GM18951 (cell line): Measurements from ENCODE around the gene DLG2.

Experiments used
- POLR2A ChIP-seq: IDR thresholded peaks from 4 replicates; pipeline ENCODE4 v1.6.1; 2011; ENCODE audit warnings: mild to moderate bottlenecking; ENCODE audit not compliant: insufficient read length, insufficient read depth; ENCODE audit errors: extremely low read depth
- in situ Hi-C: fragments of 300-500 bp; cut with MboI; formaldehyde crosslinking; loops from one replicate; pipeline ENCODE4 v1.12.0; 2022; ENCODE audit warnings: low sequenced_read_pairs, mixed read lengths, inconsistent platforms; ENCODE audit not compliant: unreplicated experiment

DLG2 gene

DNA sequence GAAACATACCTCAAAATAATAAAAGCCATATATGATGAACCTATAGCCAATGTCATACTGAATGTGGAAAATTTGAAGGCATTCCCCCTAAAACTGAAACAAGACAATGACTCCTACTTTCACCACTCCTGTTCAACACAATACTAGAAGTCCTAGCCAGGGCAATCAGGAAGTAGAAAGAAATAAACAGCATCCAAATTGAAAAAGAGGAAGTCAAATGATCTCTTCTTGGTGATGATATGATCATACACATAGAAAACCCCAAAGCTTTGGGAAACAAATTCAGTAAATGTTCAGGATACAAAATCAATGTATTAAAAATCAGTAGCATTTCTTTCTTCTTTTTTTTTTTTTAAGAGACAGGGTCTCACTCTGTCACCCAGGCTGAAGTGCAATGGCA, 109.9 kb downstream of the DLG2 start:
- TF ChIP-seq POLR2A, result no peak
- in situ Hi-C loops, result no loop called here

DNA sequence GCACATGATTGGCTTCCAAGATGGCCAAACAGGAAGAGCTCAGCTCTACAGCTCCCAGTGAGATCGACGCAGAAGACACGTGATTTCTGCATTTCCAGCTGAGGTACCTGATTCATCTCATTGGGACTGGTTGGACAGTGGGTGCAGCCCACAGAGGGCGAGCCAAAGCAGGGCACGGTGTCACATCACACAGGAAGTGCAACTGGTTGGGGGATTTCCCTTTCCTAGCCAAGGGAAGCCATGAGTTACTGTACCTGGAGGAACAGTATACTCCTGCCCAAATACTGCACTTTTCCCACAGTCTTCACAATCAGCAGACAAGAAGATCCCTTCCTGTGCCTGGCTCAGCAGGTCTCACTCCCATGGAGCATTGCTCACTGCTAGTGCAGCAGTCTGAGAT, 131.2 kb downstream of the DLG2 start:
- in situ Hi-C loops, result no loop called here
- no peak for TF ChIP-seq POLR2A

DNA sequence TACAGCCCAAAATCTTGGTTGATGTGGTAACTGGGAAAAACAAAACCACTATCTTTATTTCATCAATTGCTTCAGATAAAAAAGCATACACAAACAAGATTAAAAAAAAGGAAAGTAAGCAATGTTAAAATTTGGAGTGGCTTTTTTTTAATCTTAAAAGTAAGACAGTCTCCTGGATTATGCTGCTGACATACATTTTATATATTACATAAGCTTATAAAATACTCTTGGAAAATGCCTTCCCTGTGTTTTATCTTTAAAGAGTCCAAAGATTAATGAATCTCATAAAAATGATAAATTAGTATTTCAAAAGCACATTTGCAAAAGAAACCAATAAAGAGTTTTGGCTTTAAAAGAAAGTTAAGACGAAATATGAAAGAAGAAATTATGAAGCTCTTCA, 132.7 kb downstream of the DLG2 start:
- no peak for TF ChIP-seq POLR2A
- in situ Hi-C loops, result no loop called here

DNA sequence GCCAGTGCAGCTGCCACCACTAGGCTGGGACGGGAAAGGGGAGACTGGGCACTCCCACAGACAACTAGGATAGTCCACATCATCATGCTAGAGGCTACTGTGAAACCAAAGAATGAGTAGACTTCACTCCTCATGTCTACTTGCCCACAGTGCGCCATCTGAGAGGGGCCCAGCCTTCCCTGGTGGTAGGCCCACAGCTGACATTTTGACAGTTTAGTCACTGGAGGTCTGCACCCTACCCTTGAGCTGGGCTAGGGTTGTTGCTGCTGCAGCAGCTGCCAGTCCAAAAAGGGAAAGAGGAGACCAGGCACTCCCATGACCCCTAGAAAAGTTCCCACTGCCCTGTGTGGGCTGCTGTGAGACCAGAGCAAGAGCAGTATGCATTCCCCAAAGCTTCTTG, 141.2 kb downstream of the DLG2 start:
- in situ Hi-C loops, result no loop called here
- no peak for TF ChIP-seq POLR2A

DNA sequence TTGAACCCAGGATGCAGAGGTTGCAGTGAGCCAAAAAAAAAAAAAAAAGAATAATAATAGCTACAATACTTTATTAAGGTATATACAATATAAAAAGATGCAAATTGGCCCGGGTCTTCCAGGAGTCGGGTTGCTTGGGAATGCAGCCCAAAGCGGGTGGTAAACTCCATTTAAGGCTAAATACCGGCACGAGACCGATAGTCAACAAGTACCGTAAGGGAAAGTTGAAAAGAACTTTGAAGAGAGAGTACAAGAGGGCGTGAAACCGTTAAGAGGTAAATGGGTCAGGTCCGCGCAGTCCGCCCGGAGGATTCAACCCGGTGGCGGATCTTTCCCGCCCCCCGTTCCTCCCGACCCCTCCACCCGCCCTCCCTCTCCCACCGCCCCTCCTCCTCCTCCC, 143.3 kb downstream of the DLG2 start:
- in situ Hi-C loops, result no loop called here
- no peak for TF ChIP-seq POLR2A

DNA sequence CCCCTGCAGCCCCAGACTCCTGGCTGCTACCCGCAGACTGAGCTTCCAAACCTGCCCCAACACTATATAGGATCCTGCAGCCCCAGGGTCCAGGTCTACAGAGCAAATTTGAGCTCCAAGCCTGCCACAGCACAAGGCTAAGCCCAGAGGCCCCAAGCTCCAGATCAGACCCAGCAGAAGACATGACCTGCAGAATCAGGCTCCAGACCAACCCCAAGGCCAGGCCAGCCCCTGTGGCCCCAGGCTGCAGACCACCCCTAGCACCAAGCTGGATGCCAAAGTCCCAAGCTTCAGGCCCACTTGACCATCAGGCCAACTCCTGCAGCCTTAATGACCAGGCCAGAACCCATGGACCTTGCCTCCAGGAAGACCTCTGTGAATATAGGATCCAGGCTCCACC, 145.3 kb downstream of the DLG2 start:
- in situ Hi-C loops, result no loop called here
- TF ChIP-seq POLR2A, result no peak

DNA sequence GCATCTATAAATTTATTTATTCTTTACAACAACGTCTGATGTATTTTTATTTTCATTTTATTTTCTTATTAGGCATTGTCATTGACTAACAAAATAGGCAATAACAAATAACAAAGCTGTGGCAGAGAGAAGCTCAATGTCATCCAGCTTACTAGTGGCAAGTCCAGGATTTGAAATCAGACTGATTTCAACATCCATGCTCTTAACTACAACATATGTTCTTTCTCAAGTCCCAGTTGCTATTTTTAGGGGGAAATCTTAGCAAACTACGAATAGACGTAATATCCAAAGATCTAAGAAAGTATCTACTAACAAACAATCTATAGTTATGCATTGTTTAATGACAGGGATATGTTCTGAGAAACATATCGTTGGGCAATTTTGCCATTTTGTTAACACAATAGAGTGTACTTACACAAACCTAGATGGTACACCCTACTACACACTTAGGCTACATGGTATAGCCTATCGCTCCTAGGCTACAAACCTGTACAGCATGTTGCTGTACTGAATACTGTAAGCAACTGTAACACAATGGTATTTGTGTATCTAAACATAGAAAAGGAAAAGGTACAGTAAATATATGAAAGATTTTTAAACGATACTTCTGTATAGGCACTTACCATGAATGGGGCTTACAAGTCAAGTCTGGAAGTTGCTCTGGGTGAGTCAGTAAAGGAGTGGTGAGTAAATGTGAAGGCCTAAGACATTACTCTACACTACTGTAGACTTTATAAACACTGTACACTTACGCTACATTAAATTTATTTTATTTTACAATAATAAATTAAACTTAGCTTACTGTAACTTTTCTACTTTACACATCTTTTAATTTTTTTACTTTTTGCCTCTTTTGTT, 151.3 kb downstream of the DLG2 start:
- TF ChIP-seq POLR2A, result no peak
- in situ Hi-C loops, result no loop called here

DNA sequence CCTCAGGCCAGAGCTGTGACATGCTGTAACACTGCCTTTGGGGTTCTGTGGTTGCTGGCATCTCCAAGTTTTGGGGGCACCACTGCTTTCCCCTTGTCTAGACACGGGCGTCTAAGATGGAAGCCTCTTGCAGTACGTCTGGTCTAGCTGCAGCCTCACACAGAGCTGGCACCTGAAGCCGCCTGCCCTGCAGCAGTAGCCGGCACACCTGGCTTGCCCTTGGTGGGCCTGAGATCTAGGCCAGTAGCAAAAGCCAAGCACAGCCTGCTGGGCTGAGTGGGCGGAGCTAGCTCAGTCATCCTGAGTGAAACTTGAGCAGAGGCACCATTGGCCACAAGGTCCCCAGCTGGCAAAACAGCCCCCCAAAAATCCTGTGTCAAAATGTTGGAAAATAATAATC, 154.2 kb downstream of the DLG2 start:
- no peak for TF ChIP-seq POLR2A
- in situ Hi-C loops, result no loop called here

DNA sequence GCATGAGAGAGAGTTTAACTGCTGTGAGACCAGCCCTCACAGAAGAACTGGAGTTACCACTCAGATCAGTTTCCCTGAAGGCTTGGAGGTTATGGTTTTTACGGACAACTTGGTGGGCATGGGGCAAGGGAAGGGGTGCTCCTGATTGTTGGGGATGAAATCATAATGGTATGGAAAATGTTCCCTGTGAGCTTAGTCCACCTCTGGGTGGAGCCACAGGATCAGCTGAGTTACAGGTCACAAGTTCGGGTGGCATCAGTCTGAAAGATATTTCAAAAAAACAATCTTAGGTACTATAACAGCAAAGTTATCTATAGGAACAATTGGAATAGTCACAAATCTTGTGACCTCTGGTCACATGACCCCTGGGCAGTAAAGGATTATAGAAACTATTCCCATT, 162.9 kb downstream of the DLG2 start:
- TF ChIP-seq POLR2A, result no peak
- in situ Hi-C loops, result no loop called here

DNA sequence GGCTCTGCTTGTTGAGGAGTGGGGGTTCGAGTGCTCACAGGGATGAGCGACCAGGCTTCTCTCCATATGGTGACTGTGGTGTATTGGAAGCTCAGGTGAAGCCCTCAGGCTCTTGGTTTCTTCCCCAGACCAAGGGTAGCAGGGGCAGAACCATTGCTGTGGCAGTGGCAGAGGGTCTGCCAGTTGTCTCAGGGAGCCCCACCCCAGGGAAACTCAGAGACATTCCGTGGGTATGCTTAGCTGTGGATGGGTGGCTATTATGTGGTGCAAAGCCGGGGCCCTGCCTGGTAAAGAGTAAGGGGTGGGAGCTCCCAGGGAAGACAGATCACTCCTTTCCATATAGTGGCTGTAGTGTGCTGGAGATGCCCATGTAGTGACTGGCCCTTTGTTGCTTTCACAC, 167.8 kb downstream of the DLG2 start:
- in situ Hi-C loops, result no loop called here
- no peak for TF ChIP-seq POLR2A

DNA sequence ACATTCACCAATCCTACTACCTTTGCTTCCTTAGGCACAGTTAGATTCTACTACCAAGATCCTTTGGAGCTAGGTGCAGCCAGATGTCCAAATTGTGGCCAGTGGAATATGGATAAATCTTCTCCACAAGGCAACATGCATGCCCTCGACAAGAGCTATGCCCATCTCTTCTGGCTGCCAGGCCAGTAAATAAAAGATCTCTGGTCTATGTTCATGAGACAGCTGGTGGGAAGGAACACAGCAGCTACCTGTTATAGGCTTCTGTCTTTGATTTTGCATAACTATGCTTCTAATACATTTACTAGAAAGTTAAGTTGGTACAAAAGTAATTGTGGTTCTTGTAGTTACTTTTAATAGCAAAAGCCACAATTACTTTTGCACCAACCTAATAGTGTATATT, 182.7 kb downstream of the DLG2 start:
- in situ Hi-C loops, result no loop called here
- no peak for TF ChIP-seq POLR2A

DNA sequence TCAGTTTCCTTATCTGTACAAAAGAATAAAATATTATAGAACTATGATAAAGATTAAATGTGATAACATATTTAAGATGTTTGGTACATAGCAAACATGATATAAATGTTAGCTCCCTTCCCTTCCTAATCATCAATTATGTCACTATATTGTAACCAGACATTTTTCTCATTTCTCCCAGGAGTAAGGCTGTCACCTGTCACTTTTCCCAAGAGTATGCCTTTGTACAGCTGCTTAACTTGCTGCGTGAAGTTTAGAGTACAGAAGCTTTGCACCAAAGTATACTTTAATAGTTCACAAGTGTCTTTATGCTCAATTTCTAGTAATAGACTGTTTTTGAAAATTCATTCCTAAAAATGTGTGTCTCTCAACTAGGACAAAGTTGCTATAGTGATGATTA, 186.9 kb downstream of the DLG2 start:
- TF ChIP-seq POLR2A, result no peak
- in situ Hi-C loops, result no loop called here

DNA sequence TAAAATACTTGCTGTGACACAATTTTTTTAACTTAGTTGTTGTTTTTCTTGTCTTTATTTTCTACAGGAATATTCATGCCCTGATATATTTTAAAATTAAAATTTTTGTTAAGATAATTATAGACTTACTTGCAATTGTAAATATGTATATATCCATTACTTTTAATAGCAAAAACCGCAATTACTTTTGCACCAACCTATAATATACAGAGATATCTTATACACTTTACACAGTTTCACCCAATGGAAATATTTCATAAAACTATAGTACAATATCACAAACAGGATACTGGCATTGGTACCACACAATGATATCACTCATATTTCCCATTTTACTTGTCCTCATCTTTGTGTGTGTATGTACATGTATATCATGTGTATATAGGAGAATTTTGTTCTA, 188.8 kb downstream of the DLG2 start:
- no peak for TF ChIP-seq POLR2A
- in situ Hi-C loops, result no loop called here

DNA sequence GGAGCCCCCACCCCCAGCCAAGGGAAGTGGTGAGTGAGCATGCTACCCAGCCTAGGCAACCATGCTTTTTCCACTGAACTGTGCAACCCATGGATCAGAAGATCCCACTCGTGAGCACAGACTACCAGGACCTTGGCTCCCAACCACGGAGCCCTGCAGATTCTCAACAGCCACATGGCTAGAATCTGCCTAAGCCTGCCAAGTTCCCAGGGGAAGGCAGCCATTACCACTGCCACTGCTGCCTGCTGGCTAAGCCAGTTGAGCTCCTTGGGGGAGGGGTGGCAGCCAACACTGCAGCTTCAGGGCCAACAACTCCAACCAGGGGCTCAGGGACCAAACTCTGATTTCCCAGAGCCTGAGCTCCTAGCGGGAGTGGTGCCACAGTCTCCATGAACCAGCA, 195.8 kb downstream of the DLG2 start:
- no peak for TF ChIP-seq POLR2A
- in situ Hi-C loops, result no loop called here

DNA sequence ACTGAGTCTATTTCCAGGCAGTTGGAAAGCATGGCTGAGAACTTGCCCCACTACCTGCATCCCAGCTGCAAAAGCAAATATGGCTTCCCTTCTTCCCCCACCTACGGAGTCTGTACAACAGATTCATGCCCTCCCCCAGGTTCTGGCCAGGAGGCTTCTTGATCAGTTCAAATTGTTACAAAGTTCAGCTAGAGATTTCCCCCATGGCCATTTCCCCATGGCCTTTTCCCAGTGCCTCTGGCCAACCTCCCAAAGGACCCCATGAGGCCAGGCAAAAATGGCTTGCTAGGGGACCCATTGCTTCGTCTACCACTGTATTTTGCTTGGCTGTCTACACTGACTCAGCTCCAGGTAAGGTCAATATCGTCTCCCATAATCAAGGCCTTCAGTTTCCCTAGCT, 203.3 kb downstream of the DLG2 start:
- in situ Hi-C loops, result no loop called here
- no peak for TF ChIP-seq POLR2A
